Measurements from ENCODE around the gene INTS6.

Gene INTS6

GRCh38 chr13:51453207-51453958 is 547 bp upstream of the INTS6 start:
- DNase-seq (ENCODE audit: low spot score) (peak; percentile 62), ATAC-seq (ENCODE audit: low read depth) (peak; percentile 55)
- TF ChIP-seq CTCF (IDR thresholded peaks at IDR 0.05; ENCODE audit: poor library complexity, severe bottlenecking) = no peak
- H3K36me3 ChIP-seq (ENCODE audit: low read depth) = peaks cover 45% of the 10 kb centered on the region
- H3K4me1 ChIP-seq (ENCODE audit: insufficient read depth, poor library complexity, severe bottlenecking) = peaks cover 22% of the 10 kb centered on the region
- H3K27me3 ChIP-seq (ENCODE audit: insufficient read depth, poor library complexity, severe bottlenecking) = no peaks in the 10 kb centered on the region
- peak overlapping the region; percentile 87 for H3K27ac ChIP-seq (ENCODE audit: poor library complexity, severe bottlenecking)
- no peaks in the 10 kb centered on the region for H3K9me3 ChIP-seq (ENCODE audit: severe bottlenecking)
- peak overlapping the region; percentile 54 for H3K4me3 ChIP-seq (ENCODE audit: severe bottlenecking)

GRCh38 chr13:51451467-51452360 is 1.1 kb downstream of the INTS6 start:
- no peak for TF ChIP-seq CTCF (IDR thresholded peaks at IDR 0.05; ENCODE audit: poor library complexity, severe bottlenecking)
- H3K4me1 ChIP-seq (ENCODE audit: insufficient read depth, poor library complexity, severe bottlenecking) = peaks cover 22% of the 10 kb centered on the region
- DNase-seq (ENCODE audit: low spot score) = peak; percentile 65
- H3K36me3 ChIP-seq (ENCODE audit: low read depth) = peaks cover 56% of the 10 kb centered on the region
- H3K9me3 ChIP-seq (ENCODE audit: severe bottlenecking) = no peaks in the 10 kb centered on the region
- peak; percentile 21 for ATAC-seq (ENCODE audit: low read depth)
- H3K27me3 ChIP-seq (ENCODE audit: insufficient read depth, poor library complexity, severe bottlenecking) = no peaks in the 10 kb centered on the region
- H3K4me3 ChIP-seq (ENCODE audit: severe bottlenecking) = peak overlapping the region; percentile 54
- H3K27ac ChIP-seq (ENCODE audit: poor library complexity, severe bottlenecking) = peak overlapping the region; percentile 87

- Histone ChIP-seq H3K9me3 (ENCODE audit: severe bottlenecking) (no peaks in the 10 kb centered on the region), H3K4me1 (ENCODE audit: insufficient read depth, poor library complexity, severe bottlenecking) (peaks cover 22% of the 10 kb centered on the region), H3K27me3 (ENCODE audit: insufficient read depth, poor library complexity, severe bottlenecking) (no peaks in the 10 kb centered on the region), H3K36me3 (ENCODE audit: low read depth) (peaks cover 62% of the 10 kb centered on the region), H3K4me3 (ENCODE audit: severe bottlenecking) (peak overlapping the region; percentile 54), H3K27ac (ENCODE audit: poor library complexity, severe bottlenecking) (peak overlapping the region; percentile 87)
- ATAC-seq (ENCODE audit: low read depth) (no peak), DNase-seq (ENCODE audit: low spot score) (no peak)
- TF ChIP-seq CTCF (IDR thresholded peaks at IDR 0.05; ENCODE audit: poor library complexity, severe bottlenecking) = no peak
Observed at GRCh38 chr13:51451134-51451466, 1.7 kb downstream of the INTS6 start.

GRCh38 chr13:51449018-51449417 is 3.8 kb downstream of the INTS6 start:
- peaks cover 62% of the 10 kb centered on the region for H3K36me3 ChIP-seq (ENCODE audit: low read depth)
- H3K27ac ChIP-seq (ENCODE audit: poor library complexity, severe bottlenecking) = no peak overlapping the region
- no peaks in the 10 kb centered on the region for H3K9me3 ChIP-seq (ENCODE audit: severe bottlenecking)
- TF ChIP-seq CTCF (IDR thresholded peaks at IDR 0.05; ENCODE audit: poor library complexity, severe bottlenecking) = no peak
- peaks cover 15% of the 10 kb centered on the region for H3K4me1 ChIP-seq (ENCODE audit: insufficient read depth, poor library complexity, severe bottlenecking)
- H3K27me3 ChIP-seq (ENCODE audit: insufficient read depth, poor library complexity, severe bottlenecking) = no peaks in the 10 kb centered on the region
- DNase-seq (ENCODE audit: low spot score) = no peak
- no peak overlapping the region for H3K4me3 ChIP-seq (ENCODE audit: severe bottlenecking)
- ATAC-seq (ENCODE audit: low read depth) = no peak

Measured in RWPE2 (cell line).